IMR-90 (cell line): ENCODE results near the gene CCSER1. TPM values are rescaled to one million over a fixed set of nuclear protein-coding genes. Genes with fewer than 3 reads are reported as not detected.

Experiments used
- ATAC-seq: fragments of 200-7000 bp; cut with Tn5 transposase; 2 replicates; pipeline ENCODE4 v1.9.1; 2020; ENCODE audit warnings: low read depth, mild to moderate bottlenecking, moderate library complexity
- BruUV-seq: library from RNA; stranded (reverse); fragments of 400-500 nt; replicated peaks from 2 replicates; lab custom pipeline; 2021; lab: Mats Ljungman, UMichigan
- CTCF ChIA-PET: fragments of 300-600 bp; formaldehyde crosslinking; extraction: SDS; loops from one replicate; lab custom pipeline; 2021; ENCODE audit warnings: antibody characterized with exemption; lab: Yijun Ruan, JAX
- POLR2A ChIA-PET: fragments of 300-600 bp; sonication (Branson Sonifier 250); formaldehyde crosslinking; loops from one replicate; lab custom pipeline; 2022; ENCODE audit warnings: antibody characterized with exemption; ENCODE audit not compliant: unreplicated experiment; lab: Charles Lee
- DNase-seq: peaks from one replicate; pipeline ENCODE4 v3.0.0; 2013
- H2AFZ ChIP-seq: replicated peaks from 2 replicates; pipeline ENCODE3; 2013; ENCODE audit warnings: low read length, mild to moderate bottlenecking; ENCODE audit not compliant: poor library complexity
- H2AK5ac ChIP-seq: 2 replicates; pipeline ENCODE4 v1.6.1; 2013; ENCODE audit warnings: low read depth, low read length, inconsistent platforms
- H2AK9ac ChIP-seq: replicated peaks from 2 replicates; pipeline ENCODE3; 2013; ENCODE audit warnings: mild to moderate bottlenecking, low read depth, low read length, moderate library complexity; ENCODE audit not compliant: poor library complexity
- H2BK120ac ChIP-seq: 2 replicates; pipeline ENCODE4 v1.6.1; 2013; ENCODE audit warnings: low read depth, low read length, inconsistent platforms
- H2BK15ac ChIP-seq: 3 replicates; pipeline ENCODE4 v1.6.1; 2013; ENCODE audit warnings: low read depth, low read length, inconsistent platforms
- H2BK20ac ChIP-seq: 2 replicates; pipeline ENCODE4 v1.6.1; 2013; ENCODE audit warnings: low read depth, mild to moderate bottlenecking, inconsistent platforms, low read length, moderate library complexity
- H2BK5ac ChIP-seq: 2 replicates; pipeline ENCODE4 v1.6.1; 2013; ENCODE audit warnings: mild to moderate bottlenecking, low read depth, low read length, inconsistent platforms; ENCODE audit not compliant: poor library complexity, severe bottlenecking
- H3K14ac ChIP-seq: replicated peaks from 2 replicates; pipeline ENCODE4 v1.6.1; 2013; ENCODE audit warnings: low read depth, low read length, inconsistent platforms
- H3K18ac ChIP-seq: 2 replicates; pipeline ENCODE4 v1.6.1; 2013; ENCODE audit warnings: low read depth, low read length, control low read depth
- H3K23ac ChIP-seq: 2 replicates; pipeline ENCODE4 v1.6.1; 2013; ENCODE audit warnings: low read depth, low read length, inconsistent platforms
- H3K27ac ChIP-seq: 2 replicates; pipeline ENCODE4 v1.5.1; 2013; ENCODE audit warnings: mild to moderate bottlenecking, control low read depth, low read length; ENCODE audit not compliant: insufficient read depth
- H3K27me3 ChIP-seq: 2 replicates; pipeline ENCODE4 v1.6.1; 2013; ENCODE audit warnings: low read length; ENCODE audit not compliant: control insufficient read depth, insufficient read depth
- H3K36me3 ChIP-seq: 2 replicates; pipeline ENCODE4 v1.6.1; 2013; ENCODE audit warnings: low read length, mixed read lengths; ENCODE audit not compliant: control insufficient read depth, insufficient read depth
- H3K4ac ChIP-seq: 2 replicates; pipeline ENCODE4 v1.6.1; 2013; ENCODE audit warnings: low read depth, low read length, inconsistent platforms
- H3K4me1 ChIP-seq: 2 replicates; pipeline ENCODE4 v1.6.1; 2013; ENCODE audit warnings: low read length, mixed read lengths; ENCODE audit not compliant: control insufficient read depth, insufficient read depth
- H3K4me2 ChIP-seq: 2 replicates; pipeline ENCODE4 v1.6.1; 2013; ENCODE audit warnings: low read depth, mild to moderate bottlenecking, control low read depth, low read length, moderate library complexity
- H3K4me3 ChIP-seq: 2 replicates; pipeline ENCODE4 v1.5.1; 2013; ENCODE audit warnings: low read depth, mild to moderate bottlenecking, control low read depth, low read length, moderate library complexity; ENCODE audit not compliant: insufficient read depth
- H3K56ac ChIP-seq: 2 replicates; pipeline ENCODE4 v1.6.1; 2013; ENCODE audit warnings: low read length, inconsistent platforms; ENCODE audit not compliant: insufficient read depth; ENCODE audit errors: extremely low read depth
- H3K79me1 ChIP-seq, 2 experiments: 2 replicates each; pipeline ENCODE4 v1.6.1; 2013; ENCODE audit warnings: low read length in 2 of 2, inconsistent platforms in 1 of 2, low read depth in 1 of 2
- H3K9ac ChIP-seq: 2 replicates; pipeline ENCODE4 v1.6.1; 2013; ENCODE audit warnings: low read depth, low read length, control low read depth
- H3K9me1 ChIP-seq: 2 replicates; pipeline ENCODE4 v1.6.1; 2013; ENCODE audit warnings: low read length, inconsistent platforms; ENCODE audit not compliant: insufficient read depth
- H3K9me3 ChIP-seq: 2 replicates; pipeline ENCODE4 v1.6.1; 2013; ENCODE audit warnings: low read length; ENCODE audit not compliant: control insufficient read depth, insufficient read depth
- H4K20me1 ChIP-seq: 2 replicates; pipeline ENCODE4 v1.6.1; 2013; ENCODE audit warnings: low read length, inconsistent platforms; ENCODE audit not compliant: insufficient read depth
- H4K5ac ChIP-seq: 2 replicates; pipeline ENCODE4 v1.6.1; 2013; ENCODE audit warnings: mild to moderate bottlenecking, low read depth, low read length, control low read depth
- H4K8ac ChIP-seq, 2 experiments: 2 replicates each; pipeline ENCODE4 v1.6.1; 2013; ENCODE audit warnings: low read depth in 2 of 2, low read length in 2 of 2, control low read depth in 1 of 2, inconsistent platforms in 1 of 2
- H4K91ac ChIP-seq: 2 replicates; pipeline ENCODE4 v1.6.1; 2013; ENCODE audit warnings: low read depth, low read length, inconsistent platforms; ENCODE audit not compliant: insufficient read depth
- BHLHE40 ChIP-seq: fragments of 150-350 bp; IDR thresholded peaks from 2 replicates; pipeline ENCODE4 v1.6.1; 2016; ENCODE audit warnings: mild to moderate bottlenecking, low read depth, low read length
- CEBPB ChIP-seq: IDR thresholded peaks from 2 replicates; pipeline ENCODE4 v1.6.1; 2012; ENCODE audit warnings: low read depth, low read length, improper control_type of control experiment
- CHD1 ChIP-seq: IDR thresholded peaks from 2 replicates; pipeline ENCODE4 v1.6.1; 2012; ENCODE audit warnings: low read depth, low read length, improper control_type of control experiment
- FOS ChIP-seq: fragments of 150-350 bp; IDR thresholded peaks from 2 replicates; pipeline ENCODE4 v1.6.1; 2016; ENCODE audit warnings: low read depth, low read length
- MAFK ChIP-seq: IDR thresholded peaks from 2 replicates; pipeline ENCODE4 v1.6.1; 2012; ENCODE audit warnings: low read depth, low read length, improper control_type of control experiment
- MAZ ChIP-seq: IDR thresholded peaks from 2 replicates; pipeline ENCODE4 v1.6.1; 2012; ENCODE audit warnings: low read depth, mild to moderate bottlenecking, low read length, improper control_type of control experiment, moderate library complexity, borderline replicate concordance
- MXI1 ChIP-seq: IDR thresholded peaks from 2 replicates; pipeline ENCODE4 v1.6.1; 2012; ENCODE audit warnings: low read depth, mild to moderate bottlenecking, low read length, moderate library complexity, borderline replicate concordance
- NFE2L2 ChIP-seq: fragments of 150-350 bp; IDR thresholded peaks from 2 replicates; pipeline ENCODE4 v1.6.1; 2016; ENCODE audit warnings: low read depth, mild to moderate bottlenecking, low read length
- POLR2A ChIP-seq: IDR thresholded peaks from 2 replicates; pipeline ENCODE4 v1.6.1; 2012; ENCODE audit warnings: mild to moderate bottlenecking, low read depth, low read length
- RAD21 ChIP-seq: IDR thresholded peaks from 2 replicates; pipeline ENCODE4 v1.6.1; 2012; ENCODE audit warnings: low read length, improper control_type of control experiment
- RCOR1 ChIP-seq: IDR thresholded peaks from 2 replicates; pipeline ENCODE4 v1.6.1; 2012; ENCODE audit warnings: mild to moderate bottlenecking, low read length, improper control_type of control experiment; ENCODE audit not compliant: insufficient replicate concordance
- RFX5 ChIP-seq: IDR thresholded peaks from 2 replicates; pipeline ENCODE4 v1.8.0; 2012; ENCODE audit warnings: low read depth, mild to moderate bottlenecking, low read length, moderate library complexity
- SMC3 ChIP-seq: fragments of 150-350 bp; IDR thresholded peaks from 2 replicates; pipeline ENCODE4 v1.6.1; 2016; ENCODE audit warnings: low read depth, mild to moderate bottlenecking, antibody characterized with exemption, low read length, moderate library complexity
- WGBS, 2 experiments: methylation state at CpG; one replicate each; pipeline versions ENCODE4 v1.1.5 to v1.1.7; 2013; ENCODE audit warnings: missing lambda C conversion rate in 2 of 2; ENCODE audit not compliant: insufficient read length in 1 of 2; ENCODE audit errors: extremely low coverage in 2 of 2; 5-methylcytosine and 5-hydroxymethylcytosine counted together
- dilution Hi-C: fragments of 300-500 bp; cut with HindIII; formaldehyde crosslinking; loops from one replicate; pipeline ENCODE4 v1.14.3; 2018; ENCODE audit warnings: low sequenced_read_pairs; ENCODE audit not compliant: unreplicated experiment
- in situ Hi-C: fragments of 300-500 bp; cut with MboI; formaldehyde crosslinking; loops from 3 replicates; pipeline ENCODE4 v1.14.3; 2019; ENCODE audit warnings: low sequenced_read_pairs, inconsistent platforms, mixed read lengths
- intact Hi-C: fragments of 100-400 bp; cut with micrococcal nuclease; formaldehyde crosslinking; loops from 2 replicates; pipeline ENCODE4 v1.10.0; 2022
- polyA plus RNA-seq, 3 experiments: library from polyadenylated mRNA; depleted of rRNA; stranded (reverse); fragments of >200 nt; gene quantifications; 2 replicates each; pipeline ENCODE4 v1.2.3, GENCODE V29; 2012; ENCODE audit warnings: low replicate concordance in 1 of 3
- total RNA-seq: library from RNA; depleted of rRNA; stranded (reverse); fragments of >200 nt; gene quantifications from 2 replicates; pipeline ENCODE4 v1.2.3, GENCODE V29; 2012
- TF ChIP-seq, protein P1 (sequence below): fragments of 150-350 bp; IDR thresholded peaks from 2 replicates; pipeline ENCODE4 v1.6.1; 2016; ENCODE audit warnings: low read depth, mild to moderate bottlenecking, low read length, moderate library complexity, borderline replicate concordance
- TF ChIP-seq, protein P2 (sequence below): fragments of 150-350 bp; IDR thresholded peaks from 2 replicates; pipeline ENCODE4 v1.6.1; 2017; ENCODE audit warnings: mild to moderate bottlenecking, antibody characterized with exemption, low read length, low read depth
- TF ChIP-seq, protein P3 (sequence below): conservative IDR thresholded peaks from 2 replicates; pipeline ENCODE4 v1.5.1; 2012; ENCODE audit warnings: mild to moderate bottlenecking, low read depth, low read length, improper control_type of control experiment

CCSER1 gene
- total and polyA plus RNA-seq, 2 of the 4 experiments (the other 2 are of a cell fraction): not detected

DNA sequence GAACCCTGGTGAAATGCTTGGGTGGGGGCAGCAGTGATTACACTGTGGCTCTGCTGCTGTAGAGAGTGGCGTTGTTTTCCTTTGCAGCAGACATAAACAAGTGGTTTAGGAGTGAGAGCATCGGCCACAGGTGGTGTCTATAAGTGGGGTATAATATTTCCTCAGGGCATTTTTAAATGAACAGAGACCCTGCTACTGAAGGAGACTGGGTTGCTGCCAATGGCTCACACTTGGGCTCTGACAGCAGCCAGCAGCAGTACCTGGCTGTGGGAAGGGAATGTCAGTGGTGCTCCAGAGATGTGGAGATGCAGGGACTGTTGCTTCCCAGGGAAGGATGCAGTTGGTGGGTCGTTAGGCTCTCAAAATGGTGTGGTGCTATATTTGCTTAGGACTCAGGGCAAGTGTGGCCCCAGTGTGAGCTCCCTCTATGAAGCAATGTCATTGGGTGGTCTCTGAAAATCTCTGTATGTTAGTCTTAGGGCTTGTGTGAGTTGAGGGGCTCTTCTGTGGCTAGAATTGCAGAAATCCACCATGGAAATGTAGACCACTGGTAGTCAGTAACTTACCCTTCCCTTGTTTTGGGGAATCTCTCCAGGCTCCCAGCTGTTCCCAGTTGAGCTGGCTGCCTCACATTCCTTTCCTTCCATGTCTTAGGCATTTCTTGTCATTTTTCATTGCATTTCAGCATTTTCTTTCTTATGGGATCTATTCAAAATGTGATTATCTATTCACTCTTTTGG, 1153.5 kb downstream of the CCSER1 start:
- Histone ChIP-seq H3K36me3 (no peaks in the 10 kb centered on the region), H2BK20ac (no peak overlapping the region), H3K4me1 (no peaks in the 10 kb centered on the region), H3K4me2 (no peak overlapping the region), H4K91ac (no peak overlapping the region), H4K8ac (no peak overlapping the region), H3K4ac (no peak overlapping the region), H4K5ac (no peak overlapping the region), H3K27me3 (no peaks in the 10 kb centered on the region), H3K79me1 (no peaks in the 10 kb centered on the region), H3K4me3 (no peak overlapping the region), H2AK9ac (no peak overlapping the region), H2BK15ac (no peak overlapping the region), H4K20me1 (no peaks in the 10 kb centered on the region), H2BK120ac (no peak overlapping the region), H2AK5ac (no peak overlapping the region), H2BK5ac (no peak overlapping the region), H3K23ac (no peak overlapping the region), H3K27ac (no peak overlapping the region), H3K9me3 (peaks cover 8% of the 10 kb centered on the region; the same call in 1 of the 2 replicates), H3K14ac (no peak overlapping the region), H3K9me1 (no peaks in the 10 kb centered on the region), H3K18ac (no peak overlapping the region), H3K56ac (no peak overlapping the region), H3K9ac (no peak overlapping the region), H2AFZ (no peak overlapping the region)
- DNase-seq (no peak), ATAC-seq (no peak)
- ChIA-PET CTCF (no interaction called here), POLR2A (no interaction called here)
- 0% methylated on average over 1 of the region's 3 CpGs; no CpG with 5 or more reads in 1 of the 2 experiments for WGBS, 2 experiments
- in situ Hi-C loops: no loop called here
- no TSS peak for BruUV-seq
- TF ChIP-seq BHLHE40 (no peak), MAFK (no peak), SMC3 (no peak), RFX5 (no peak), FOS (no peak), MXI1 (no peak), CHD1 (no peak), NFE2L2 (no peak), RCOR1 (no peak), MAZ (no peak), CEBPB (no peak), POLR2A (no peak), RAD21 (no peak)
- TF ChIP-seq, protein P1, sequence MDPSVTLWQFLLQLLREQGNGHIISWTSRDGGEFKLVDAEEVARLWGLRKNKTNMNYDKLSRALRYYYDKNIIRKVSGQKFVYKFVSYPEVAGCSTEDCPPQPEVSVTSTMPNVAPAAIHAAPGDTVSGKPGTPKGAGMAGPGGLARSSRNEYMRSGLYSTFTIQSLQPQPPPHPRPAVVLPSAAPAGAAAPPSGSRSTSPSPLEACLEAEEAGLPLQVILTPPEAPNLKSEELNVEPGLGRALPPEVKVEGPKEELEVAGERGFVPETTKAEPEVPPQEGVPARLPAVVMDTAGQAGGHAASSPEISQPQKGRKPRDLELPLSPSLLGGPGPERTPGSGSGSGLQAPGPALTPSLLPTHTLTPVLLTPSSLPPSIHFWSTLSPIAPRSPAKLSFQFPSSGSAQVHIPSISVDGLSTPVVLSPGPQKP: no peak
- TF ChIP-seq, protein P2, sequence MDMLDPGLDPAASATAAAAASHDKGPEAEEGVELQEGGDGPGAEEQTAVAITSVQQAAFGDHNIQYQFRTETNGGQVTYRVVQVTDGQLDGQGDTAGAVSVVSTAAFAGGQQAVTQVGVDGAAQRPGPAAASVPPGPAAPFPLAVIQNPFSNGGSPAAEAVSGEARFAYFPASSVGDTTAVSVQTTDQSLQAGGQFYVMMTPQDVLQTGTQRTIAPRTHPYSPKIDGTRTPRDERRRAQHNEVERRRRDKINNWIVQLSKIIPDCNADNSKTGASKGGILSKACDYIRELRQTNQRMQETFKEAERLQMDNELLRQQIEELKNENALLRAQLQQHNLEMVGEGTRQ: no peak
- TF ChIP-seq, protein P3, sequence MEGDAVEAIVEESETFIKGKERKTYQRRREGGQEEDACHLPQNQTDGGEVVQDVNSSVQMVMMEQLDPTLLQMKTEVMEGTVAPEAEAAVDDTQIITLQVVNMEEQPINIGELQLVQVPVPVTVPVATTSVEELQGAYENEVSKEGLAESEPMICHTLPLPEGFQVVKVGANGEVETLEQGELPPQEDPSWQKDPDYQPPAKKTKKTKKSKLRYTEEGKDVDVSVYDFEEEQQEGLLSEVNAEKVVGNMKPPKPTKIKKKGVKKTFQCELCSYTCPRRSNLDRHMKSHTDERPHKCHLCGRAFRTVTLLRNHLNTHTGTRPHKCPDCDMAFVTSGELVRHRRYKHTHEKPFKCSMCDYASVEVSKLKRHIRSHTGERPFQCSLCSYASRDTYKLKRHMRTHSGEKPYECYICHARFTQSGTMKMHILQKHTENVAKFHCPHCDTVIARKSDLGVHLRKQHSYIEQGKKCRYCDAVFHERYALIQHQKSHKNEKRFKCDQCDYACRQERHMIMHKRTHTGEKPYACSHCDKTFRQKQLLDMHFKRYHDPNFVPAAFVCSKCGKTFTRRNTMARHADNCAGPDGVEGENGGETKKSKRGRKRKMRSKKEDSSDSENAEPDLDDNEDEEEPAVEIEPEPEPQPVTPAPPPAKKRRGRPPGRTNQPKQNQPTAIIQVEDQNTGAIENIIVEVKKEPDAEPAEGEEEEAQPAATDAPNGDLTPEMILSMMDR: no peak
- dilution Hi-C loops: no loop called here
- intact Hi-C loops: no loop called here
